Activated CD4-positive, CD25-positive, alpha-beta regulatory T cell treated with anti-CD3 and anti-CD28 coated beads, Interleukin-2, amount 50 U/mL, for 16 hours (primary cell): ENCODE data around the gene H2BK1.
A peak's percentile ranks its signal among the peaks of the same experiment; 100 is the strongest.

Experiments used
- DNase-seq: peaks from one replicate; pipeline ENCODE4 v3.0.0-alpha.2; 2020; ENCODE audit warnings: low read depth, low spot score

The H2BK1 gene

DNA sequence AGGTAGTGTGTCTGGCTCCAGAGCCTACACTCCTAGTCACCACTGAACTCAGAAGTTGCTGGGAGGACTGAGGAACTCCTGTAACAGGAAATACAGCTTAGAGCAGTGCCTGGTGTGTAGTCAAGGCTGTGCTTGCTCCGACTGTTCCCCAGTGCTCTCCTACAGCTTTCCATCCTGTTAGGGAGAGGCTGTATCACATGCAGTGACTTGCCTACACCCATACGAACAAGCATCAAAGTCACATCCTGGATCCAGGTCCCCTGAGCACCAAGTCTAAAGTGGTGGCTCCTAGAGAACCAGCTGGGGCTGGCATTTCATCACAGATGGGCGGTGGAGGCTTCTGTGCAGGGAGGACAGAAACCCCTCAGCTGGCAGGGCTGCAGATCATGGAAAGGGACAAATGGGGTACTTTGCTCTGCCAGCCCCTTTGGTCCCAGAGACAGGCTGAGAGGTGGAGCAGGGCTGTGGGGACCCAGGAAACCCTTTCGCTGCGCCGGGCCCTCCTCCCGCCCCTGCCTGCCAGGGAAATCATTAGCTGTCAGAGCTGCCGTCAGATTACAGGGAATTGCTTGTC, 30.9 kb downstream of the H2BK1 start:
- DNase-seq = no peak

DNA sequence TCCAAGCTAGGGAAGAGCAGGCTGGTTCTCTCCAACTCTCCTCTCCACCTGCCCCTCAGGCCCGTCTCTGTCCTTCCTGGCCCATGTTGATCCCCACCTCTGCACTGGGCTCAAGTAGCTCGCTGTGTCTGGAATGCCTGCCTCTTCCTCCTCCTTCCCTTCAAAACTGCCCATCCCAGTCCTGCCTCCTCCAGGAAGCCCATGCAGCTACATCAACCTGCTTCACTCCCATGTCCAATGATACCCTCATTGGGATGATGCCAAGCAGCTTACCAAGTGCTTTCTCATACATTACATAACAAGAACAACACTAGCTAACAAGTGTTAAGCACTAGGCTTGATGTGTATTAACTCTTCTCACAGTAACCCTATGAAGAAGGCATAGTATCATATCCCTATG, 31.5 kb downstream of the H2BK1 start:
- no peak for DNase-seq

DNA sequence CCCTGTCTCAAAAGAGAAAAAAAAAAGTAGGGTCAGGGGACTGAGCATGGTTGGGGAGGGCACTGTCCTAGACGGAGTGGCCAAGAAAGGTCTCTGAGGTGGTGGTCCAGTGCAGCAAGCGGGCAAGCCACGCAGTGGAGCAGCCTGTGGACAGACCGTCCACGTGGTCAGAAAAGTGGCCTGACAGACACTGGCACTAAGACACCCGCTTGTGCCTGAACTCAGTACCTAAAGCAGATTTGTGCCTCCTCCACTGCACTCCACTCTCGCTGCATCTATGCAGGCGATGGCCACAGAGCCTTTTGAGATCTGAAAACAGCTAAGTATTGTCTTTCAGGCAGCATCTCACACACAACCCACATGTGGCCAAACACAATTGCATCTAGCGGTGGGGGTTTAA, 32.1 kb downstream of the H2BK1 start:
- DNase-seq = no peak

DNA sequence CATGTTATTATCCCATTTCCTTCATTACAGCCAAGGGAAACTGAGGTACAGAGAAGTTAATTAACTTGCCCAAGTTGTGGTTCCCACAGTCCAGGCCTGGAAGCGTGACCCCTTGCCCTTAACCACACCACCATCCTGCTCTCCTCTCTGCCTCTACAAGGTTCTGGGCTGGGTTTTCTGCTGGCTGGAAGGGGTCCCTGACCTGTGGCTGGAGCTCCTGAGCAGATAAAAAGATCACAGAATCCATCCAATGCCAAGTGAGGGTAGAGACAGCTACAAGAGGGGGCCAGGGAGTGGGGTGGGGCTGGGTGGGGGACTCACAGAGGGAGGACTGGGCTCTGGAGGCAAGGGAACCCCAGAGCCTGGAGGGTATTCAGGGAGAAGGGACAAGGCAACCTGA, 33.0 kb downstream of the H2BK1 start:
- DNase-seq = no peak

DNA sequence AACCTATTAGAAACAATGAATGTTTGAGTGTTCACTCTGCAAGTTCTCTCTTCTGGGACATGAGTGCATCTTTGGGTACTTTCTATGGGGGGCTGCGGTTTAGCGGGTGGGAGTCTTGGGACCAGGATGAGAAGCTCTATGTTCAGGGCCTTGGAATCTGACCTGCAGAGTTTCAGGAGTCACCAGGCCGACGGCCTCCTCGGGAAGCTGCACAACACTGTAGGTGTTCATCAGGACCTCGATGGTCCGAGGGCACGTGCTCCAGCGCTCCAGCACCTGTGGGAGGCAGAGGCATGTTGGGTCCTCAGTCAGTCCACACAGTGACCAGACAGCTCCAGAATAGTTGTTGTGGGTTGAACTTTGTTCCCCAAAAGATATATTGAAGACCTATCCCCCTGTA, 33.9 kb downstream of the H2BK1 start:
- DNase-seq = no peak

DNA sequence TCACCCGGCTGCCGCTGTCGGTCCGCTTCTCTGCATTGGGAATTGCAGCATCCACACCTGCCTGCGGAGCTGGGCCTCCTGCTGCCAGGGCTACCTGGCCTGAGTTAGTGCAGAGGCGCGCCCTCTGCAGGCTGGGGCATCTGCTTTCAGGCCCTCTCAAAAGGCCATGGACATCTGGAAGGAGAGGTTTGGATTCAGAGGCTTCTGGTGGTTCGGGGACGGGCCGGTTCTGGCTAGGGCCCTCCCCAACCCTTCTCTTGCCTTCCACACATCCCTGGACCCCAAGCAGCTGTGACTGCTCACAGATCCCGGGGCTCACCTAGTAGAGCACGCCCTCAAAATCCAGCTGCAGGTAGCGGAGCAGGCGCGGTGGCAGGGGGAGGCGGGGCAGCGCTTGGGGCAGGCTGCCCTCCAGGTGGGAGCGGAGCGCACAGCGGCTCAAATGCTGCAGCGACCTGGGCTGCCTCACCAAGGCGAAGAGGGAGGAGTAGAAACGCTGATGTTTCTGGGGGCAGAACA, 34.4 kb downstream of the H2BK1 start:
- no peak for DNase-seq

DNA sequence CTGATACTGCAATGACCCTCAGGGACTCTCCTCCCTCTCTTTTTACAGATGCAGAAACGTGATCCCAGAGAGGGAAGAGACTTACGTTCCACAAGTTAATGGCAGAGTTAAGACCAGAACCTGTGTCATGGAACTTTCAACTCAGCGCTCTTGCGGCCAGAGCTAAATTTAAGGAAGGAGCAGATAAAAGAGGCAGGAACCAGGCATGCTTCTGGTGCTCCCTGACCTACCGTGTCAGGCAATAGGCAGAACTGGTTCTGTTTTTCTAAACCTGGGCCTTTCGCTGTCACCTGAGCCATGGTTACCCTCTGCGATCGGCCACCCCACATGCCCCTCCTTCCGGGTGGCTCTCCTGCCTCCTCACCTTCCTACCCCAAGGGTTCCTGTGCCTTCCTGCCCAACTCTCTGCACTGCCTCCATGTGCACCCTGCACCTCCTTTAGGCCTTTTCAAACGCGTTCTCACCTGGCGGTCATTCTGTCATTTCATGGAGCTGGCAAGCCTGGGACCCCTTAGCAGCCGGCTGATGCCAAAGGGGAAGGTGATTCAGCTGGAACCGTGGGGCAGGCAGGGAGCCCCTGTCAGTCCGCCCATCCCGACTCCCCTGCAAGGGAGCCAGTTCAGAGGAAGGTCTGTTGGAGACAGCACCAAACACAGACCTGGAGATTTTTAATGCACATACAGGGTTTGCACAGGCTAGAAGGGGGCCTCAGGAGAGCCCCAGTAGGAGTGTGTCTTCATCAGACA, 35.1 kb downstream of the H2BK1 start:
- no peak for DNase-seq

DNA sequence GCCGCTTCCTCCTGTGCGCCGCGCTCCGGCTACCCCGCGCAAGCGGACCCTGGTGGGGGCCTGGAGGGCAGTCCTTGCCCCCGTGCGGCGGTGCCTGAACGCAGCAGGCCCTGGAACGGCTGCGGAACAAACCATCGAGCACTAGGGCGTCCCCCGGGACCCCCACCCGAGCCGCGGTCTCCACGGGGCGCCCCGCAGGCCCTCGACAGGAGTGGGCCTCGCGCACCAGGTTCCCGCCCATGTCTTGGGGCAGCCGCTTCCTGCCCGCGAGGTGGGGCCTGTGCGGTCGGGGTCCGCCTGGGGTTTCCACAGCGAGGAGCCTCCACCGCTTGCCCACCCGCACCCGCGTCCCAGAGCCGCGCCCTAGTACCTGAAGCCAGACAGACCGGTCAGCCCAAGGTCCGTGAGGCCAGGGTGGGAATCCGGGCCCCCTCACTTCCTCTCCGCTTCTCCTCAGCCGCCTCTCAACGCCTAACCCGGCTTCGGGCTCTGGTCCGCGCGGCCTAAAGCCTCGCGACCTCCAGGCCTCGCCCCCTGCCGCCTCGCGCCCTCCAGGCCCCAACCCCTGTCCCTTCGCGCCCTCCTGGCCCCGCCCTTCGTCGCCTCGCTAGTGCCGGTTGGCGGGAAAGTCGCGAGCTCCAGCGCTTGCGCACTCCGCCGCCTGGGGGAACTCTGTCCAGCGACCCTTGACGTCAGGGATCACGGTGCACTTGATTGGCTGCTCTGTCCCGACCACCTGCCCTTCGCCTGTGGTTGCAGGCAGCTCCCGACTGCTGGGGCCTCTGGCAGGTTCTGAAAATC, 35.8 kb downstream of the H2BK1 start:
- DNase-seq = no peak

DNA sequence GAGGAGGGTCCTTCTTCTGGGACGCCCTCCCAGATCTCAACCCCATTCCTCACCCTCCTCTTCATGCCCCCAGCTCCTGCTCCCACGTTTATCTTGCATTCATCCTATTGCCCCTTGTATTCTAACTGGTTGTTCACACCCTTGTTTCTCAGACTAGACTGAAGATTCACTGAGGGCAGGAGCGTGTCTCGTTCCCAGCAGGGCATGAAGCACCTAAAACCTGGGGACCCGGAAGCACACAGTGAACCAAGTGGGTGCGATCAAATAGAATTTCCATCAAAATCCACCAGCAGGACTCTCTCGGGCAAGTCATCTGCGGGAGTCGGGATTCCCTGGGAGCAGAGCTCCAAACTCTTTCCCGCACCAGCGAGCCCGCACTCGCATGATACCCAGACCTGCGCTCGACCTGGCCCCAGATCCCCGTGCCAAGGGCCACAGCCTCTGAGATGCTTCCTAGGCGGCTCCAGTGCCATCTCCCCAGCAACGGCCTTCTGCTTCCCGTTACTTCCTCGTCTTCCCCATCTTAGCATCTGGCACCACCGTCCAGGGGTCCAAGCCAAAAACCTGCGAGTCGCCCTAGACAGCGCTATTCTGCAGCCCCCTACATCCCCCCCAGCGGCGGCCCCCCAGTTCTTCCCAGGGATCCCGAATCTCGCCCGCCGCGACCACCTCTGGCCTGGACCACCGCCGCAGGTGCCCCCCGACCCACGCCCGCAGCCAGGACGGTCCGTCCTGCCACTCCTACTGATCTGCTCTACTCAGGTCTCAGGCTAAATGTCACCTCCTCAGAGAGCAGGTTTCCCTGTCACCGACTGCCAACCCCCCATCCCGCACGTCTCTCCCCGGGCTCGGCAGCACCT, 36.7 kb downstream of the H2BK1 start:
- DNase-seq = no peak

DNA sequence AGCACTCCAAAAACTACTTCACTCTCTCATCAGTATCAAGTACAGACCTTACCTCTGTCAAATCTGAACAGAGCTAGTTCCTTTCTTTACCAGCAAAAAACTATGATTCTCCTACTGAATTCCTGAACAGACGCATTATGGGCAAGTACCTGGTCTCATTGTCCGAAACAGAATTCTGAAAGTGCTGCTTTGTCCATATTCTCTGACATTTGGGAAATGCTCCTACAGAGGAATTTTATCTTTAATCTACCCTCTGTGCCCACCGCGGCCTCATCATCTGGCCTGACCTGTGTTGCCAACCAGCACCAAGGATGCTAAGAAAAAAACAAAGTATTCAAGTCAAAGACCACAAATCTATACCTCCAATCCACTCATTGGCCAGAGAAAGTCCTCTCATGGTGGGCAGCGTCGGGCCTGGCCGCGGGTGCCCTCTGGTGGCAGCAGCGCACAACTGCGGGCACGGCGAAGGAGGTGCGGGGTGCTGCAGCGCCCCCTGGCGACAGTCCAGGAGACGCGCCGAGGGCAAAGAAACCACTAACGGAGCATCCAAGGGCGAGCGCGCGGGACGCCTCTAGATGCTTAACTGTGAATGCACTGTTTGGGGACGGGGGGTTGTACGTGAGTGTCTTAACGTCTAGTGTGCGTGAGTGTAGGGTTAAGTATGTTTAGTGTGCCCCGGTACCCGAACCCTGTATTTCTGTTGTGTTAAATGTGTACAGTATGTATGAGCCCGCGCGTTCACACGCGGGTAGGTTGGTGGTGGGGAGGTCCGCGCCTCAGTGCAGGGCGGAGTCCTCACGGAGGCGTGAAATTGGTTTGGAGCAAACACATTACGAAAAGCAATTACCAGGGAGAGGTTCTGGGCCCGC, 37.8 kb downstream of the H2BK1 start:
- DNase-seq = peak; percentile 63

DNA sequence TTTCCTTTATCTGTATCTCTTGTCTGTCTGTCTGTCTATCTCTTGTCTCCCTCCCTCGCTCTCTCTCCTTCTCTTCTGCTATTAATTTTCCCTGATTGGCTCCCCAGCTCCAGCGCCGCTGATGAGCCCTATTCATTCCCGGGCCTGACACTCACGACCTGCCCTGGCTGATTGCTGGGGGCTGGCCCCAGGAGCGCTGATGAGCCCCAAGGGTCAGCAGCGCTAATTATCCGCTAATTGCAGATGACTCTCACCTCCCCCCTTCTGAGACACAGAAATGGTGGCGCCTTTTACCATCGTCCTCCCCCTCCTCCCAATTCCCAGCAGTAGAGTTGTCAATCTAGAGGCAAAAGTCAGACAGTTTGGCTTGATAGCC, 41.5 kb downstream of the H2BK1 start:
- DNase-seq = no peak

DNA sequence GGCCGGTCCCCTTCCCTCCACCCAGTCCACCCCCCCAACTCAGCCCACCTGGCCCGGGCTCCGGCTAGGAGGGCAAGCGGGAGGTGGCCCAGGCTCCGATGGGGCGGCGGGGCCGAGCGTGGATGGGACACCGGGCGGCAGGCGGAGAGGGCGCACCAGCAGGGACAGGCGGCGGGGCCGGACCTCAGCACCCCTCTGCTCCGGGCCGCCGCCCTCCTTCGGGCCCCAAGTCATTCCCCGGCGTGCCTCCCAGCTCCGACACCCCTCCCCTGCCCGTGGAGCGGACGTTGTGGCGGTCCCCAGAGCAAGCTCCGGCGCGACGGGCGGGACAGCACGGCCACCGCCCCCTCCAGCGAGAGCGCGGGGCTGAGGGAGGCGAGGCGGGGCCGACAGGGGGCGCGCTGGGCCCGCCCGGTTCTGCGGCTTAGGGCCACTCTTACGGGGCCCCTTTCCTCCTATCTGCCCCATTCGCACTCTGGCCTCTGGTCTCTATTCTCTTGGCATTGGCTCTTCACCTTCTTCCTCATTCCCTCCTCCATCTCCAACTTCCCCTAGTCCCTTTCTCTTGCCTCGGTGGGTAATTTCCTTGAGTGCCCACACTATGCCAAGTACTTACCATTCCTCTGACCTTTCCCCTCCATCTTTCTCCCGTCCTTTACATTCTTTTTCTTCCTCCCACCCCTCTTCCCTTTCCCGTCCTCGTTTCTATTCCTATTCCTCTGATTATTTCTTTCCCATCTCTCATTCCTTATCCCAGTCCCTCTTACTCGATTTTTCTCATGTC, 42.1 kb downstream of the H2BK1 start:
- no peak for DNase-seq

DNA sequence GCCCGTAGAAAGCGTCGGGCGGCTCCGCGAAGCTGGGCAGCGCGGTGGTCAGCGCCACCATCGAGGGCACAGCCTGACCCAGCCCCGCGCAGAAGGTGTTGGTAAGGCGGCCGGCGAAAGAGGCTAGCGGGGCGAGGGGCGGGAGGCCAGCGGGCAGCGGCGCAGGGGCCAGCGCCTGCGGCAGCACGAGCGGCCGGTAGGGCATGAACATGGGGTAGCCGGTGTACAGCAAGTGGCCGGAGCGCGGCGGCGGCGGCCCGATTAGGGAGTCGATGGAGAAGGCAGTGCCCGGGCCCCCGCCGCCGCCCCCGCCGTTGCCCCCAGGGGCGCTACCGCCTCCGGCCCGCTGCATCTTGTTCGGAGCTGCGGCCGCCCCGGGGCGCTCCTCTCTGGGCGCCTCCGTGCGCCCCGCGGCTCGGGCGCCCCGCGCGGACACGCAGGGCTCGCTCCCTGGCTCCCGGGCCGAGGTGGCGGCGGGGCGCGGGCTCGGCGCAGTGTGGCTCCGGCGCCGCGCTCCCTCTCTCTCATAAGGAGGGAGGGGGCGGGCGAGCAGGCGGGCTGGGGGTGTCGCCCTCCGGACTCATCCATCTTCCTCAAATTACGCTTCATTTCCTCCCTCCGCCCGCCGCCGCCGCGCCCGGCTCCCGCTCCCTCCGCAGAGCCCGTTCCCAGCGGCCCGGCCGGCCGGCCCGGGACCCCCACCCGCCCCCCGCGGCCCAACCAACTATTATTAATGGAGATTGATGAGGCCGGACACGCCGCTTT, 42.9 kb downstream of the H2BK1 start, which contains the start of gene GBX1:
Gene GBX1 (minus strand): TSS at position 498 of the 765 bp plus-strand sequence. CDS start 146 bp downstream, at position 352.
- no peak for DNase-seq

DNA sequence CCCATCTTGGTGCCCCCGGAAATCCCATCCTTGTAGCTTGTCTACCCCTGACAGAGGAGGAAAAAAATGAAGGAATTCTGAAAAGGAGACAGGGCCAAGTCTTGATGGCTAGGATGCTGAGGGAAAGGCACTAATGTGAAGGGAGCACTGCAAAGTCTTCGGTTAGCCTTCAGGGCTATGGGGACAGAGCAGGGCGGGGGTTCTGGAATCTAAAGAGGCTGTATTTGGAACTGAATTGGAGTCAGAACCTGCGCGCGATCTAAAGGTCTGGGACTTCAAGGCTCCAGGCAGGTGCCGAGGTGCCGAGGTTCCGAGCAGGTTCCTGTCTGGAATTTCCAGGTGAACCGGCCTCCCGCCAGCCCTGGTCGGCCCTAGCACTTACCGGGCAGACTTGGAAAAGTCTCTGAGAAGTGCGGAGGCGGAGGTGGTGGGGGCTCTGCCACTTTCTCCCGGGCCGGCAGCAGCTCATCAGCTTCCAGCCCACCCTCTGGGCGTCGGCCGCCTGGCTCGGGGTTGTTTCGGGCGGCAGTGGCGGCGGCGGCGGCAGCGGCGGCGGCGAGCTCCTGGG, 43.6 kb downstream of the H2BK1 start:
- DNase-seq = no peak

DNA sequence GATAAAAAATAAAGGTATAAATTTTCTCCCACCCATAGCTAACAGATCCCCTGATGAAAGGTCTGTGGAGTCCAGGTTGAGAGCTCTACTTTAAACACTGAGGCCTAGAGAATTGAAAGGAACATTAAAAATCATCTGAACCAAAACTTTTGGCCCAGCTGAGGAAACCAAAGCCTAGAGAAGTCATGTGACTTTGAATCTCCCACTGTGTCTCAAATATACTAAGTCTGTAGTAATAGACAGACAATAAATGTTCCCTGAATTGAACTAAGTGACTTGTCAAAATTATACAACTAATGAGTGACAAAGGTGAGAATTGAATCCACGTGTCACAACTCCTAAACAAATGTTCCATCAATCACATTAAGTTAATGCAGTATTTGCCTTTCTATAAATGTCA, 48.5 kb downstream of the H2BK1 start:
- no peak for DNase-seq
